HepG2 (cell line): ENCODE results near the gene STX1B. TPM values are rescaled to one million over a fixed set of nuclear protein-coding genes. Genes with fewer than 3 reads are reported as not detected.
A peak's percentile ranks its signal among the peaks of the same experiment; 100 is the strongest.

Experiments used
- CCDC6 ChIP-seq: sonication (generic); formaldehyde crosslinking; IDR thresholded peaks from 2 replicates; pipeline ENCODE4 v1.8.1; 2022; ENCODE audit warnings: mild to moderate bottlenecking, missing genetic modification reagents, moderate library complexity
- GABPB1 ChIP-seq: IDR thresholded peaks from 2 replicates; pipeline ENCODE4 v1.6.1; 2016; ENCODE audit warnings: mild to moderate bottlenecking, missing genetic modification reagents, moderate library complexity, missing compliant biosample characterization
- GFI1 ChIP-seq: sonication (generic); formaldehyde crosslinking; IDR thresholded peaks from 2 replicates; pipeline ENCODE4 v1.5.0; 2020; ENCODE audit warnings: missing genetic modification reagents, mild to moderate bottlenecking, borderline replicate concordance
- ISL2 ChIP-seq: sonication (generic); formaldehyde crosslinking; IDR thresholded peaks from 2 replicates; pipeline ENCODE4 v1.5.0; 2020; ENCODE audit warnings: missing genetic modification reagents
- KDM5B ChIP-seq: sonication (generic); formaldehyde crosslinking; IDR thresholded peaks from 2 replicates; pipeline ENCODE4 v1.4.0; 2020; ENCODE audit warnings: missing genetic modification reagents, mild to moderate bottlenecking, borderline replicate concordance
- MIER2 ChIP-seq: IDR thresholded peaks from 2 replicates; pipeline ENCODE4 v1.6.1; 2016; ENCODE audit warnings: missing biosample characterization, missing genetic modification reagents
- MXD4 ChIP-seq: IDR thresholded peaks from 2 replicates; pipeline ENCODE4 v1.6.1; 2016; ENCODE audit warnings: mild to moderate bottlenecking, missing biosample characterization, missing genetic modification reagents
- POLR2AphosphoS5 ChIP-seq: IDR thresholded peaks from 2 replicates; pipeline ENCODE4 v1.6.1; 2012; ENCODE audit warnings: low read depth, low read length
- TERF1 ChIP-seq: sonication (generic); formaldehyde crosslinking; IDR thresholded peaks from 2 replicates; pipeline ENCODE4 v1.8.0; 2022; ENCODE audit warnings: mild to moderate bottlenecking, missing genetic modification reagents, moderate library complexity
- TP53 ChIP-seq: sonication (generic); formaldehyde crosslinking; conservative IDR thresholded peaks from 2 replicates; pipeline ENCODE4 v1.4.0; 2020; ENCODE audit warnings: missing genetic modification reagents
- USF2 ChIP-seq, 2 experiments: sonication (generic) in 1 of 2; formaldehyde crosslinking in 1 of 2; IDR thresholded peaks; 2 replicates each; pipeline versions ENCODE4 v1.5.1 to v1.6.1; 2011 to 2020; ENCODE audit warnings: borderline replicate concordance in 1 of 2, low read depth in 1 of 2, low read length in 1 of 2, mild to moderate bottlenecking in 1 of 2, missing genetic modification reagents in 1 of 2, moderate library complexity in 1 of 2
- YEATS4 ChIP-seq: sonication (generic); formaldehyde crosslinking; IDR thresholded peaks from 2 replicates; pipeline ENCODE4 v1.4.0; 2020; ENCODE audit warnings: missing genetic modification reagents, borderline replicate concordance
- ZBTB43 ChIP-seq: sonication (generic); formaldehyde crosslinking; conservative IDR thresholded peaks from 2 replicates; pipeline ENCODE4 v1.4.0; 2020; ENCODE audit warnings: missing genetic modification reagents
- ZNF275 ChIP-seq: sonication (generic); formaldehyde crosslinking; IDR thresholded peaks from 2 replicates; pipeline ENCODE4 v1.8.0; 2022; ENCODE audit warnings: missing genetic modification reagents, mild to moderate bottlenecking, inconsistent platforms, borderline replicate concordance
- ZNF326 ChIP-seq: sonication (generic); formaldehyde crosslinking; IDR thresholded peaks from 2 replicates; pipeline ENCODE4 v1.4.0; 2020; ENCODE audit warnings: missing genetic modification reagents, borderline replicate concordance
- ZNF367 ChIP-seq: sonication (generic); formaldehyde crosslinking; IDR thresholded peaks from 2 replicates; pipeline ENCODE4 v1.4.0; 2020; ENCODE audit warnings: missing genetic modification reagents, borderline replicate concordance
- ZNF512 ChIP-seq: sonication (generic); formaldehyde crosslinking; IDR thresholded peaks from 2 replicates; pipeline ENCODE4 v1.4.0; 2020; ENCODE audit warnings: mild to moderate bottlenecking, missing genetic modification reagents
- ZNF558 ChIP-seq: sonication (generic); formaldehyde crosslinking; IDR thresholded peaks from 2 replicates; pipeline ENCODE4 v1.9.0; 2022; ENCODE audit warnings: mild to moderate bottlenecking, missing genetic modification reagents, borderline replicate concordance
- ZNF784 ChIP-seq: sonication (generic); formaldehyde crosslinking; IDR thresholded peaks from 2 replicates; pipeline ENCODE4 v1.5.1; 2020; ENCODE audit warnings: missing genetic modification reagents, mild to moderate bottlenecking, borderline replicate concordance
- ZSCAN25 ChIP-seq: sonication (generic); formaldehyde crosslinking; IDR thresholded peaks from 2 replicates; pipeline ENCODE4 v1.8.0; 2022; ENCODE audit warnings: mild to moderate bottlenecking, missing genetic modification reagents
- polyA plus RNA-seq, 8 experiments: library from polyadenylated mRNA; depleted of rRNA in 3 of 8; stranded (reverse) in 7 of 8; unstranded in 1 of 8; fragments of >200 nt; fragmentation: Illumina TruSeq in 4 of 8; extraction: Trizol in 4 of 8; gene quantifications; 2 replicates each; pipeline versions ENCODE4 v1.2.1 to v1.2.3, GENCODE V29; 2011 to 2016; ENCODE audit warnings: low read depth in 4 of 8, missing spikeins in 1 of 8, mixed read lengths in 1 of 8; ENCODE audit not compliant: insufficient read depth in 1 of 8
- total RNA-seq, 5 experiments: library from RNA; depleted of rRNA; stranded (reverse); fragments of >200 nt; fragmentation: Illumina TruSeq; extraction: Trizol; gene quantifications; 2 replicates each; pipeline ENCODE4 v1.2.3, GENCODE V29; 2016; ENCODE audit warnings: low read depth in 1 of 5

The STX1B gene
- total and polyA plus RNA-seq, 2 of the 13 experiments (the other 11 are each of a cell fraction or from before 2014, with no cell fraction given): 2.1 to 3.0 TPM

- TF ChIP-seq ZNF275 (CRISPR knock-in tag) (no peak; the same call in 1 of the 2 replicates), ISL2 (CRISPR knock-in tag) (peak; percentile 44; the same call in 1 of the 2 replicates), CCDC6 (CRISPR knock-in tag) (0 out of 2 replicates have a peak, but pooled peaks have one; percentile 61), ZBTB43 (CRISPR knock-in tag) (0 out of 2 replicates have a peak, but pooled peaks have one; percentile 44), MIER2 (CRISPR knock-in tag) (0 out of 2 replicates have a peak, but pooled peaks have one; percentile 65), ZNF512 (CRISPR knock-in tag) (no peak), KDM5B (CRISPR knock-in tag) (no peak; the same call in 1 of the 2 replicates), ZNF558 (CRISPR knock-in tag) (no peak), MXD4 (CRISPR knock-in tag) (no peak), ZSCAN25 (CRISPR knock-in tag) (no peak), GABPB1 (CRISPR knock-in tag) (no peak), TERF1 (CRISPR knock-in tag) (no peak), POLR2AphosphoS5 (no peak; the same call in none of the 2 replicates), ZNF326 (CRISPR knock-in tag) (no peak), TP53 (CRISPR knock-in tag) (no peak), YEATS4 (no peak; the same call in 1 of the 2 replicates), USF2 (IDR thresholded peaks at IDR 0.05; ENCODE audit: low read depth, low read length) (no peak), USF2 (CRISPR knock-in tag; IDR thresholded peaks at IDR 0.05; ENCODE audit: borderline replicate concordance) (no peak), ZNF367 (no peak), ZNF784 (no peak), GFI1 (CRISPR knock-in tag) (peak; percentile 60)
These were observed 14.0 kb downstream of the STX1B start (continued) for GRCh38 chr16:30996324-30996984.
